Memory B cell (primary cell): Measurements from ENCODE around the gene CCDC6.

Experiments used
- ATAC-seq: fragments of 150-1000 bp; cut with Tn5 transposase; 2 replicates; pipeline ENCODE4 v1.10.0; 2021; ENCODE audit warnings: low read depth, mild to moderate bottlenecking, moderate library complexity
- DNase-seq, 2 donors: peaks; one replicate each; pipeline ENCODE4 v3.0.0; 2022; ENCODE audit warnings: low spot score in 2 of 2
- H3K27ac Mint-ChIP-seq: one replicate; pipeline ENCODE4 v1.8.0; 2022; ENCODE audit warnings: mild to moderate bottlenecking, moderate library complexity, mixed read lengths
- H3K27me3 Mint-ChIP-seq: one replicate; pipeline ENCODE4 v1.8.0; 2022; ENCODE audit warnings: mixed read lengths
- H3K36me3 Mint-ChIP-seq: one replicate; pipeline ENCODE4 v1.8.0; 2022; ENCODE audit warnings: mild to moderate bottlenecking, mixed read lengths
- H3K4me1 Mint-ChIP-seq: one replicate; pipeline ENCODE4 v1.8.0; 2022; ENCODE audit warnings: mixed read lengths
- H3K4me3 Mint-ChIP-seq: one replicate; pipeline ENCODE4 v1.8.0; 2022; ENCODE audit warnings: mild to moderate bottlenecking, moderate library complexity, mixed read lengths
- H3K9me3 Mint-ChIP-seq: one replicate; pipeline ENCODE4 v1.8.0; 2022; ENCODE audit warnings: mixed read lengths

The CCDC6 gene

DNA sequence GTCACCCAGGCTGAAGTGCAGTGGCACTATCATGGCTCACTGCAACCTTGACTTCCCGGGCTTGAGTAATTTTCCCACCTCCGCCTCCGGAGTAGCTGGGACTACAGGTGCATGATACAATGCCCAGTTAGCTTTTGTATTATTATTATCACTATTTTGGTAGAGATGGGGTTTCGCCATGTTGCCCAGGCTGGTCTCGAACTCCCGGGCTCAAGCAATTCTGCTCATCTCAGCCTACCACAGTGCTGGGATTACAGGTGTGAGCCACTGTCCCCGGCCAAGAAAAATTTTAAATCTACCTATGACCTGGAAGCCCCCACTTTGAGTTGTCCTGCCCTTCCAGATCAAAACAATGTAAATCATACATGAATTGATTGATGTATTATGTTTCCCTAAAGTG is 38.8 kb downstream of the CCDC6 start:
- DNase-seq (no peak), ATAC-seq (no peak)
- H3K9me3 Mint-ChIP-seq: no peaks in the 10 kb centered on the region
- peak overlapping the region; percentile 70 for H3K27ac Mint-ChIP-seq
- no peaks in the 10 kb centered on the region for H3K36me3 Mint-ChIP-seq
- peaks cover 55% of the 10 kb centered on the region for H3K4me1 Mint-ChIP-seq
- no peak overlapping the region for H3K4me3 Mint-ChIP-seq
- H3K27me3 Mint-ChIP-seq: no peaks in the 10 kb centered on the region

DNA sequence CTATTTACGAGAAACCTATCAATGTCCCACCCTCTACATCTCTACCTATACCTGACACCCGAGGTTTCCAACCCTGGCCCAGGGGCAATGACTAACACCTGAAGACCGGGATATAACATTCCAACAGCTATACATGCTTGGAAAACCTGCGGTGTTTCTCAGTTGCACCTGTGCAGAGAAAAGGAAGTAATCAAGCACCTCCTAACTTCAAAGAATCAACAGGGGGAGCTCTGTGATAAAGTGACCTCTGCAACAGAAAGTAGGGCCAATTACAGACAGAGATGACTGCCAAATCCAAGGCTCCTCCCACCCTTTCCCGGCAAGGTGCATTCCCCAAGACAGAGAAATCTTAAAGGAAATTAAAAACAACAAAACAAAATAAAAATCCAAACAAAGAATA is 41.3 kb downstream of the CCDC6 start:
- DNase-seq (peak; percentile 15 to 25), ATAC-seq (peak; percentile 91)
- Mint-ChIP-seq H3K4me1 (peaks cover 55% of the 10 kb centered on the region), H3K27me3 (no peaks in the 10 kb centered on the region), H3K27ac (peak overlapping the region; percentile 19), H3K4me3 (no peak overlapping the region), H3K9me3 (no peaks in the 10 kb centered on the region), H3K36me3 (peaks cover 2% of the 10 kb centered on the region)

DNA sequence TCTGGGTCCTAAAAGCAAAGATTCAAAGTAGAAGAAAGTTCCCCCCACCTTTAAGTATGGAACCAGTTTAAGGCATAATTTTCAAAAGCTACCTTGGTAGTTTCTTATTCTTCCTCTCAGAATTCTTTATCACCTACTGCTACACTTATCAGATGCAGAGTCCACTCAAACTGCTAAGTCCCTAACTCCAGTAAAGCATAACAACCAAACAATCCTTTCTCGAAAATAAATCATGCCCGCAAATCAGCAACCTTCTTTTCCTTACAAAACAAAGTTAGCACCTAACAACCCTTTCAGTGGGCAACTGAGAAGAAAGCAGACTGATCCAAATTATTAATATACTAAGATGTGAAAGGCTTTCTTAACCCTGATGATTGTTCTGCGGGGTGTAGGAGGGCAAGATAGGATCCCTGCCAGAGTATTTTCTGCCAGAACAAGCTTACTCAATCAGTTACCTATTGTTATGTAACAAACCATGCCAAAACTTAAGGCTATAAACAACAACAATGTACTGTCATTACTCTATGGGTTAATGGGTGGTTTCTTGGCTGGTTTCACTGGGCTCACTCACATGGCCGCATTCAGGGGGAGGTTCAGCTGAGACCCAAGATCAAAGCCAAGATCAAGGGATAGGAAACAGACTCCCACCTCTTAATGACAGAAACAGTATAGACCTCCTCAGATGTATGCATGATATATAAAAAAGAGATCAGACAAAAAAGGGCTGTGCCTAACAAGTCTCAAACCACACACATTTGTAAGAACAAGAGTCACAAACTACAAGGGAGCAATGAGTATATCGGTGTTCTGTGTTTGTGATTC is 42.0 kb downstream of the CCDC6 start:
- Mint-ChIP-seq H3K9me3 (no peaks in the 10 kb centered on the region), H3K4me1 (peaks cover 53% of the 10 kb centered on the region), H3K4me3 (no peak overlapping the region), H3K27me3 (no peaks in the 10 kb centered on the region), H3K27ac (peak overlapping the region; percentile 19), H3K36me3 (peaks cover 5% of the 10 kb centered on the region)
- DNase-seq (no peak), ATAC-seq (no peak)

DNA sequence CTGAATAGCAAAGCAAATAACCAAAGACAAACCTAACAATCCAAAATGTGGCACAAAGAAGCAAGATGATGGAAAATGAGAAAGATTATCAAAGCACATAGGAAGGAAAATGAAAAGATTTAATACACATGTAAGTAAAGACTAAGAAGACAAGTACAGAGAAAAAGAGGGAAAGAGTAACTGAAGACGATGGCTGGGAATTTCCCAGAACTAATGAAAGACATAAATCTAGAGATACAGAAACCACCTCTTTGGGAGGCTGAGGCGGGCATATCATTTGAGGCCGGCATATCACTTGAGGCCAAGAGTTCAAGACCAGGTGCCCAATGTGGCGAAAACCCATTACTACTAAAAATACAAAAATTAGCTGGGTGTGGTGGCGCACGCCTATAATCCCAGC is 46.8 kb downstream of the CCDC6 start:
- Mint-ChIP-seq H3K36me3 (peaks cover 6% of the 10 kb centered on the region), H3K27ac (peak overlapping the region; percentile 62), H3K27me3 (no peaks in the 10 kb centered on the region), H3K9me3 (no peaks in the 10 kb centered on the region), H3K4me1 (peaks cover 39% of the 10 kb centered on the region), H3K4me3 (no peak overlapping the region)
- no peak for ATAC-seq
- no peak for DNase-seq

DNA sequence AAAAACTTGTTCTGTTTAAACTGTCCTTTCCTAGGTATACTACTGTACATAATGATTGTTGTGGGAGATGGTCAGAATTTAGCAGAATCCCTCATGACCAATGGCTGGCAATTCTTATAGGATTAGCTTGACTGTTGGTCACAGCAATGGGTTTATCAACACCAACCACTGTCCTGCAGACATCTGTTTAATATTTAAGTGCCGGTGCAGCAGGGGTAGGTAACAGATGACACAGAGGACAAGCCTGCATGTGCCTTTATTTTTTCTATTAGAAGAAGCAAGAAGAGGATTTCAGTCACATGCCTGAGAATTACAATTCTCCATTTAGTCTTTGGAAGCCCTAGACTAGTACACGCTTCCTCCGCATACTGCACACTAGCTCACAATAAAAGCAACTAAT is 48.4 kb downstream of the CCDC6 start:
- ATAC-seq (no peak), DNase-seq (no peak)
- Mint-ChIP-seq H3K36me3 (peaks cover 9% of the 10 kb centered on the region), H3K4me3 (no peak overlapping the region), H3K9me3 (no peaks in the 10 kb centered on the region), H3K27me3 (no peaks in the 10 kb centered on the region), H3K4me1 (peaks cover 46% of the 10 kb centered on the region), H3K27ac (no peak overlapping the region)

DNA sequence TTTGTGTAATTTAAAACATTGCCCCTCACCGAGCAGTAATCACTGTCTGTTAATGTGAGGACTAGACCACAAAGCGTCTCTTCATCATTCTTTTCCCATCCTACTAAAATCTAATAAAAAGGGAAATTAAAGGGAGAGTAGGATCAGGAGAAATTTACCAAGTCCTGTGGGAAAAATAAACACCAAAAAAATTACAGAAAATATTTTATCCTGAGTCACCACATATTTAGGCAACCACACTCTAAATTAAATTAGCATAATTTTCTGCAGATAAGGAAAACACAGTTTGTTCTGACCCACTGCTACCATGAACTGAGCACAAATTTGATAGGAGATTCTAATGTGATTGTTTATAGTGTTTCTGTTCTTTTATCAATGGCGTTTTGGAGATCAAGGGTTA is 49.3 kb downstream of the CCDC6 start:
- ATAC-seq (no peak), DNase-seq (no peak)
- H3K4me1 Mint-ChIP-seq: peaks cover 54% of the 10 kb centered on the region
- H3K27me3 Mint-ChIP-seq: no peaks in the 10 kb centered on the region
- H3K27ac Mint-ChIP-seq: no peak overlapping the region
- H3K4me3 Mint-ChIP-seq: no peak overlapping the region
- H3K36me3 Mint-ChIP-seq: peaks cover 9% of the 10 kb centered on the region
- no peaks in the 10 kb centered on the region for H3K9me3 Mint-ChIP-seq

DNA sequence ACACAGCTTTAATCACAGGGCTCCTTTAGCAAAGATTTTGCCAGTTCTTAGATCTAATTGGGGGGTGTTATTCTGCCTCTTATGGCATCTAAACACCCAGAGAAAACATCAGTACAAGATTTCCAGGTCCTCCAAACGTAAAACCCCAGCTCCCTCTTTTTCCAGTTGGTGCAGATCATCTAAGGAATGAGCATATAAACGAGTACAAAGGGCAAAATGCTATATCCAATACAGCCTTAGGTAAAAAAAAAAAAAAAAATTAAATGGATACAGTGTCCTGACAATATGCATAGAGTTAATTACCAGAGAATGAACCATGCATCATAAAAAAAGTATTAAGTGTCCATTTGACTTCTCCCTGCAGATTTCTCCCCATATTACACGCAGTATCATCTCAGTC is 50.3 kb downstream of the CCDC6 start:
- H3K27me3 Mint-ChIP-seq: no peaks in the 10 kb centered on the region
- no peaks in the 10 kb centered on the region for H3K9me3 Mint-ChIP-seq
- no peak overlapping the region for H3K27ac Mint-ChIP-seq
- DNase-seq (no peak), ATAC-seq (no peak)
- H3K4me3 Mint-ChIP-seq: no peak overlapping the region
- peaks cover 53% of the 10 kb centered on the region for H3K4me1 Mint-ChIP-seq
- peaks cover 11% of the 10 kb centered on the region for H3K36me3 Mint-ChIP-seq

DNA sequence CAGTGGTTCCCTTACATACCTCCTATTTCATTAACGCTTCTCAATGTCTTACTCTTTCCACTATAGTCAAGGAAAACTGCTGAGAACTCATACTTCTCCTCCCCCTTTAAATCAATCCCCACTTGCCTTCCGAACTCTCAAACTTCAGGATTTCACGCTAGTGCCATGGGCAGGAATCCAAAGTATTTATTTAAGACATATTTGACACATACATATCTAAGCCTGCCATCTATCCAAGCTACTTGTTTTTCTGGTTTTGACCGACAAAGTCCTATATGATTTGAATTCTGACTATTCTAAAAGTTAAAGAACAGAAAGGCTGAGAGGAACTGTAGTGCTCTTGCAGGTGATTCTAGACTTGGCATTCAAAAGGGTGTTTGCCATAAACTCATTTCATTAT is 51.8 kb downstream of the CCDC6 start:
- peaks cover 44% of the 10 kb centered on the region for H3K4me1 Mint-ChIP-seq
- no peaks in the 10 kb centered on the region for H3K9me3 Mint-ChIP-seq
- H3K27ac Mint-ChIP-seq: peak overlapping the region; percentile 49
- no peaks in the 10 kb centered on the region for H3K27me3 Mint-ChIP-seq
- ATAC-seq: no peak
- no peak overlapping the region for H3K4me3 Mint-ChIP-seq
- DNase-seq: no peak
- peaks cover 8% of the 10 kb centered on the region for H3K36me3 Mint-ChIP-seq

DNA sequence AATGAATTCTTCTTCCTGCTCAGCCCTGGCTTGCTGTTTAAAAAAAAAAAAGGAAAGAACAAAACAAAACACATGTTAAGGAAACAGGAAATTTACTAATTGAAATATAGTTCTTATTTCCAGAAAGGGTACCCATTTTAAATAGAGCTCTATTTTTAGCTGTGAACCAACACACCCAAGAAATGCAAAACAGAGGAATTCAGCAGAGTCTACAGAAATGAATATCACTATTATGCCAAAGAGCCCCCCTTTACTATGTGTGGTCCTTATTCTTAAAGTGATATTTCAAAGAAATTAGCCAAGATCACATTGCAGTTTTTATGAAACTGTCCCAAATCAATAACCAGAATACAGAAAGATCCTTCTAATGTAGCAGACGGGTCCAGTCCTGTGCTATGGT is 53.7 kb downstream of the CCDC6 start:
- no peaks in the 10 kb centered on the region for H3K9me3 Mint-ChIP-seq
- H3K4me1 Mint-ChIP-seq: peaks cover 32% of the 10 kb centered on the region
- ATAC-seq (no peak), DNase-seq (no peak)
- H3K4me3 Mint-ChIP-seq: peak overlapping the region; percentile 72
- no peaks in the 10 kb centered on the region for H3K27me3 Mint-ChIP-seq
- peaks cover 8% of the 10 kb centered on the region for H3K36me3 Mint-ChIP-seq
- peak overlapping the region; percentile 42 for H3K27ac Mint-ChIP-seq

DNA sequence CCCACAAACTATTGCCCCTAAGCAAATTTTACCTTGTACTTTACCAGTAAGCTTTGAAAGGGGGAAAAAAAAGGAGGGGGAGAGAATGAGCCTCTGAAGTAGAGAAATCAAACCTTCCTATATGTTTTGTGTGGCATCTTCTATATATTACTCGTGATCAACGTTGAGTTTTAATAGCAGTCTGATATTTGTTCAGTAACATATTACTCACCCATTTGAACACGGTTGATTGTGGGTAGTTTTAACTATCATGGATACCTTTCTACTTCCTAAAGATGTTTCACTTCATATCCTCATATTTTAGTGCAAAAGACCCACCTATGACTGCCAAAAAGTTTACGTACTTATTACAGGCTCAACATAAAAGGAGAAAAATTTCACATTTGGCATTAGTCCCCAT is 54.5 kb downstream of the CCDC6 start:
- DNase-seq (no peak), ATAC-seq (no peak)
- Mint-ChIP-seq H3K27ac (peak overlapping the region; percentile 42), H3K9me3 (no peaks in the 10 kb centered on the region), H3K36me3 (peaks cover 8% of the 10 kb centered on the region), H3K4me1 (peaks cover 29% of the 10 kb centered on the region), H3K27me3 (no peaks in the 10 kb centered on the region), H3K4me3 (peak overlapping the region; percentile 72)

DNA sequence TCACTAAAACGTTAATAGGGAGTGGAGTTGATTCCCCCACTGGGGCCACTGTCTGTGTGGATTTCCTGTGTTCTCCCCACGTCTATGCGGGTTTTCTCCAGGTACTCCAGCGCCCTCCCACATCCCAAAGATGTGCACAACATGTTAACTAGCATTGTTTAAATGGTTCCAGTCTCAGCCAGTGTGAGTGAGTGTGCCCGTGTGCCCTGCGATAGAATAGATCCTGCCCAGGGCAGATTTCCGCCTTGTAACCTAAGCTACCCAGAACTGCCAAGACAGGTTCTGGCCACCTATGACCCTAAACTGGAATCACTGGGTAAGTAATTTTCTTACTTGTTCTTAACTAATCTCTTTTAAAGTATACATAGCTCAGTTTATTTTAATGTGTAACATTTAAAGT is 58.5 kb downstream of the CCDC6 start:
- H3K27ac Mint-ChIP-seq: no peak overlapping the region
- ATAC-seq (no peak), DNase-seq (no peak)
- no peaks in the 10 kb centered on the region for H3K9me3 Mint-ChIP-seq
- peaks cover 9% of the 10 kb centered on the region for H3K36me3 Mint-ChIP-seq
- no peak overlapping the region for H3K4me3 Mint-ChIP-seq
- peaks cover 11% of the 10 kb centered on the region for H3K4me1 Mint-ChIP-seq
- H3K27me3 Mint-ChIP-seq: no peaks in the 10 kb centered on the region

DNA sequence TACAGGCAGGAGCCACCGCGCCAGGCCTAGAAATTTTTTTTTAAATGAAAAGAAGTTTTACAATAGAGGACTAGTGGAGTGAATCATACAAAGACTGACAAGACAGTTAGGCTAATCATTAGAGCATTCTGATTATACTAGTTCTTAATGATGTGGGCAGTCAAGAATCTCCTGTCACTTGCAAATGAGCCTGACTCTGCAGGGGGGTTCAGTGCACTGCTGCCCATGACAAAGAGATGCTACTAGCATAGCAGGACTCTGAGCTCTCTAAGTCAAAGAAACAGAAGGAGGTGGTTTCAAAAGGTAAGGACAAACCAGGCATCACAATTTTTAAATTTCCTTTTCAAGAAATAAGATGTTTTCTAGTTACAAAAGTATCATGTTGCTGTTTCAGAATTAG is 59.0 kb downstream of the CCDC6 start:
- Mint-ChIP-seq H3K4me1 (peaks cover 7% of the 10 kb centered on the region), H3K4me3 (no peak overlapping the region), H3K27me3 (no peaks in the 10 kb centered on the region), H3K9me3 (no peaks in the 10 kb centered on the region), H3K36me3 (peaks cover 11% of the 10 kb centered on the region), H3K27ac (no peak overlapping the region)
- no peak for ATAC-seq
- DNase-seq: no peak

DNA sequence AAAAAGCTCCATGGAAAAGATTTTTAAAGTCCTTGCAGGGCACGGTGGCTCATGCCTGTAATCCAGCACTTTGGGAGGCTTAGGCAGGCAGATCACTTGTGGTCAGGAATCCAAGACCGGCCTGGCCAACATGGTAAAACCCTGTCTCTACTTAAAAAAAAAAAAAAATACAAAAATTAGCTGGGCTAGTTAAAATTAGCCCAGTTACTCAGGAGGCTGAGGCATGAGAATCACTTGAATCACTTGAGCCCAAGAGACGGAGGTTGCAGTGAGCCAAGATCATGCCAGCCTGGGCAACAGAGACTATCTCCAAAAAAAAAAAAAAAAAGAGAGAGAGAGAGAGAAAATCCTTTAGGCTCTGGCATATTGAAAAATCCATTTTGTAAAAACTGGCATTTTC is 61.9 kb downstream of the CCDC6 start:
- Mint-ChIP-seq H3K4me3 (no peak overlapping the region), H3K4me1 (peaks cover 9% of the 10 kb centered on the region), H3K27me3 (no peaks in the 10 kb centered on the region), H3K27ac (no peak overlapping the region), H3K9me3 (no peaks in the 10 kb centered on the region), H3K36me3 (peaks cover 20% of the 10 kb centered on the region)
- DNase-seq: no peak
- no peak for ATAC-seq

DNA sequence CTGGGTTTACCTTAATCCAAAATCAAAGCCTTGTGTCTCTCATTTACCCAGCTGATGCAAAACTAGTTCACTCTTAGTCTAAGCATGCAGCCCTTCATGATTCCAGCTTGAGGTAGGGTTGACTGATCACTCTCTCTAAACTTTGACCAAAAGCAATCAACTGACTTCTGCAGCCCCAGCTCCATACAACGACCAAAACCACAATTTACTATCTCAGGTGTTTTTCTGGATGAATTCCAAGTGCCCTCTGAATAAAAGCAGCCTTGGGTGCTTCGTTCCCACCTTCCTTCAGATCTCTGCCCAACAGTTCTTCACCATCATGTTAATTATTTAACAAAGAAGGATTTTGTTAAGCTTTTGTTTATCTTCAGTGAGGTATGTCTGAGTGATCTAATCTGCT is 62.6 kb downstream of the CCDC6 start:
- Mint-ChIP-seq H3K27ac (no peak overlapping the region), H3K27me3 (no peaks in the 10 kb centered on the region), H3K36me3 (peaks cover 22% of the 10 kb centered on the region)

DNA sequence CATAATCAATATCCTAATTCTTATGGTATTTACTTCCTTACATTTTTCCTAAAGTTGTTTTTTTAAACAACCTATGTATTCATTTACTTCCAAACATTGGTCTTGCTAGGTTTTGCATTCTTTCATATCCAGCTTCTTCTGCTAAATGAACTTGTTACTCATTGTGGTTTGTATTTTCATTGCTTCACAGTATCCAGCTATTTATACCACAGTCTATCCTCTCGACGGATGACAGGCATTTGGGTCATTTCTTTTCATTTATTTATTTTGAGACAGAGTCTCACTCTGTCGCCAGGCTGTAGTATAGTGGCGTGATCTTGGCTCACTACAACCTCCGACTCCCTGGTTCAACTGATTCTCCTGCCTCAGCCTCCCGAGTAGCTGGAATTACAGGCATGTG is 66.8 kb downstream of the CCDC6 start:
- H3K4me1 Mint-ChIP-seq: peaks cover 37% of the 10 kb centered on the region
- ATAC-seq (no peak), DNase-seq (no peak)
- H3K9me3 Mint-ChIP-seq: no peaks in the 10 kb centered on the region
- H3K27me3 Mint-ChIP-seq: no peaks in the 10 kb centered on the region
- H3K27ac Mint-ChIP-seq: peak overlapping the region; percentile 77
- H3K36me3 Mint-ChIP-seq: peaks cover 24% of the 10 kb centered on the region
- no peak overlapping the region for H3K4me3 Mint-ChIP-seq

More for the DNA sequence above, 62.6 kb downstream of the CCDC6 start:
- Mint-ChIP-seq H3K4me1 (peaks cover 14% of the 10 kb centered on the region), H3K4me3 (no peak overlapping the region), H3K9me3 (no peaks in the 10 kb centered on the region)
- ATAC-seq: no peak
- DNase-seq: no peak
